HG03103 (cell line): Measurements from ENCODE around the gene NGLY1.

Source experiments
- ATAC-seq: cut with Tn5 transposase; IDR thresholded peaks from one replicate; pipeline ENCODE4 v1.9.1; 2021; ENCODE audit warnings: low read depth; ENCODE audit not compliant: unreplicated experiment

Gene NGLY1

DNA sequence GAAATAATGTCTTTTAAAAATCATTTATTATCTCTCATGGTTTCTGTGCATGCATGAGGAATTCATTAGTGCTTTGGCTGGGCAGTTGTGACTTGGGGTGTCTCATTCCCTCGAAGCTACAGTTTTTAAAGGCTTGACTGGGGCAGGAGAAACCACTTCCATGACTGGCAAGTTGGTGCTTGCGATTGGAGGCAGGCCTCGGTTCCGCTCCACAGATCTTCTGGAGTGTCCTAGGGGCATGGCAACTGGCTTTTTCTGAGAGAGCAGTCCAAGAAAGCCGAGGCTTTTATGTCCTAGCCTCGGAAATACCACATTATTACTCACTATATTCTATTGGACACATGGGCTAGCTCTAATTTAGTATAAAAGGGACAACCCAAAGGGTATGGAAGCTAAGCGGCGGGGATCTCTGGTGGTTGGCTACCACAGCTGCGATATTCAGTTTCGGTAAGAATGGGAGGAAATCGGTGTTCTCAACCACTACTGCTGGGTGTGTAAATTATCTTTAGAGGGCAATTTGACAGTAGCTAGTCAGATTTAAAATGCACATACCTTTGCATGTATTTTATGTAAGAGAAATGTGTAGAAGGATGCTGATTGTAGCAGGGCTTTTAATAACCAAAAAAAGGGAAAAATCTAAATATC lies 69.8 kb downstream of the NGLY1 start:
- ATAC-seq, result no peak

DNA sequence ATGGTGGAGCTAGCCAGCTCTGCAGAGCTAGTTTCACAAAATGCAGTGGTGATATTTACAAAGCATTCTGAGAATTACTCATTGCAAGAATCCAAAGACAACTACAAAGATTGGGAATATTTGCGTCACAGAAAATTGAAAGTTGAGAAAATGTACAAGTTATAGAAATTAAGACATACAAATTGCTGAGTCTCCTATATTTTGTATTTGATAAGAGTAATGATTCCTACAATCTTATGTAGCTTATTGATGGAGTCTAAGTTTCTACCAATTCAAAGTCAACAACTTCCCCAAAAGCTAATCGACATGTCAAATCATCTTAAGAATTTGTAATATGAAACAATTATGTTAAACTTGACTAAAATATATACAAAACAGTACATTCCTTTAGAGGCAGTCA lies 72.2 kb downstream of the NGLY1 start:
- ATAC-seq, result no peak

DNA sequence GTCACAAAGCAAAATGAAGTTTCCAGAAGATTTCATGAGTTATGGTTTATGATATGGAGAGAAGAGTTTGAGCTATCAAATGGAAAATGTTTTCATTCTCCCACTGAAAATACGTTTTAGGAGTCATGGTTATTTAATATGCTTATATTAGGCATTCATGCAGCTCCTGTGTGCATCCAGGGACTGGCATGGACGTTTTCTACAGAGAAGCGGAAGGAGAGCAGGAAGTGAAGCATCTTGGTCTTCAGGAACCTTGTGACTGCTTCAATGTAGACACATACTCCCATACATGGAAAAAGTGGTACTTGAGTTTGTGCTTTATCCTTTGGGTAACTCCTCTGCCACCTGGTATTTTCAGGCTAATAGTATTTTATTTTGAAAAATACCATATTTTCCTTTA lies 75.2 kb downstream of the NGLY1 start:
- ATAC-seq, result no peak

DNA sequence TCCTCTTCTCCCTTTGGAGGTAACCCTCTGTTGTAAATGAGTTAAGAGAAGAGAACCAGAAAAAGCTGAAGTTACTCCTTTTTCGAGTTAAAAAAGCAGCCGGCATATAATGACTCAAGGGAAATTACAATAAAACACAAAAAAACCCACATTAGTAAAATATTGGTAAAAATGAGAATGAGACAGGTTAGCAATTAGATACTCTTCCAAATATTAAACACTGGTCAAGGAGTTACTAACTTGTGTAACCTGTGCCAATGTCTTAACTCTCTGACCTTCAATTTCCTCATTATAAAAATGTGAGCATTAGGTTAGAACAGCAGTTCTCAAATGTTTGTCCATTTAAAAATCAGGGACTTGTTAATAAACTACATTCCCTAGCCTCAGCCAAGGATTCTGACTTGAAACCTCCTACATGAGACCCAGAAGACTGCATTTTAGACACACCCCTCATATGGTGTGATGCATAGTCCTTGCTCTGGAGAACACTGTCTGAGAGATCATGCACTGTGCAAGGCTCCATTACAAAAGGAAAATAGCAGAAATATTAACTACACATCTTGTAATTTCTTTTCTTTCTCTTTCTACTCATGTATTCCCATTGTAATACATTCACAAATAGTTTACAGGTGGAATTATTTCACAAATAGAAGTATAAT lies 75.8 kb downstream of the NGLY1 start:
- ATAC-seq, result no peak

DNA sequence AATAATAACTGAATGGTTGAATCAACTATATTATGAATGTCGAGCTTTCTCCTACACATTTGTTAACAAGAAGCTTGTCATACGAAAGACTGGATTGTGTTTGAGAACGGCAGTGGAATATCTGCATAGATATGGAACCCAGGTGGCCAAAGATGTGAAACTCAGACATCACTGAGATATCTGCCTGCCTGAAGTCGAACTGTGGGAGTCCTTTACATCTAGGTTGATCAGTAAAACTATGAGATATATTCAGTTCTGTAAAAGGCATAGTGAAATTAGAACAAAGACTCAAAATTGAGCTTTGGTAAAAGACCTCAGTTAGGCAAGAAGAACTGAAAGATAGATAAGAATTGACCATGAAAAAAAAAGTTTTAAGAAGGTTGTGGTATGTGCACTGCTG lies 77.0 kb downstream of the NGLY1 start:
- no peak for ATAC-seq

DNA sequence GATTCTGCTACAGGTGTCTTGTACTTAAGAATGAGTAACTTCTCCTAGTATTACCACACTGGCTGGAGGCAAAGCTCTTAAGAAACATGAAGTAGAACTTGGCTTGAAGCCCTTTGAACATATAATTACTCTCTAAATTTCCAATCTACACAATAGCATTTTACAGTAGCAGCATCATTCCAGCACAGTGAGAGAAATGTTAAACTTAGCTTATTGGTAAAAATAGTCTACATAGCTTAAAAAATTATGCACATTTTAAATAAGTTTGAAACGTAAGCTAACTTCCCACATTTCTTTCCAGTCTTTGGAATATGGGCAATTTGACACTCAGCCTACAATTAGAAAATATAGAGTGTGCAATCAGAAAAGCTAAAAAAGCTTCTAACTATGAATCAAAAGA lies 85.7 kb downstream of the NGLY1 start:
- no peak for ATAC-seq

DNA sequence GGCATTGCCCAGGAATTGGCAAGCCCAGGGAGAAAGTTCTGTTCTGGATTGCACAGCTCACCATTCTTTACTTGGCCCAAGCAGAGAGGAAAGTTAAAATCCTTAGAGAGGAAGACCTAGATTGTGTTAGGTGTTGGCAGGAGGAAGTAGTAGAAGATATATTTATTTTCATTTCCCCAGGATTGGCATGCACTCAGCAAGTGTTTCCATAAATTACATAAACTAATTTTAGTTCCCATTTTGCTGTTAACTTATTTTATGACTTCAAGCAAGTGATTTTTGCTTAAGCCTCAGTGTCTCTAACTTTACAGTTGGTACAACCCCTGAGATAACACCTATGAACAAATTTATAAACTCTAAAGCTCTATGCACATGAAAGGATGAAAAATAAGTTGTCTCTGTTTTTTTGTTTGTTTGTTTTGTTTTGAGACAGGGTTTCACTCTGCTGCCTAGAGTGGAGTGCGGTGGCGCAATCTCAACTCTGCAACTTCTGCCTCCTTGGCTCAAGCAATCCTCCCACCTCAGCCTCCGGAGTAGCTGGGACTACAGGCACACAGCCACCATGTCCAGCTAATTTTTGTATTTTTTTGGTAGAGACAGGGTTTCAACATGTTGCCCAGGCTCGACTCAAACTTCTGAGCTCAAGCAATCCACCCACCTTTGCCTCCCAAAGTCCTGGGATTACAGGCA lies 87.4 kb downstream of the NGLY1 start:
- ATAC-seq, result no peak

DNA sequence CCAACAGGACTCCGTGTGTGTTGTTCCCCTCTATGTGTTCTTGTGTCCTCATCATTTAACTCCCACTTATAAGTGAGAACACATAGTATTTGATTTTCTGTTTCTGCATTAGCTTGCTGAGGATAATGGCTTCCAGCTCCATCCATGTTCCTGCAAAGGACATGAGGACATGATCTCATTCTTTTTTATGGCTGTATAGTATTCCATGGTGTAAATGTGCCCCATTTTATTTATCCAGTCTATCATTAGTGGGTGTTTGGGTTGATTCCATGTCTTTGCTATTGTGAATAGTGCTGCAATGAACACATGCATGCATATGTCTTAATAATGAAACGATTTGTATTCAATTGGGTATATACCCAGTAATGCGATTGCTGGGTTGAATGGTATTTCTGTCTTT lies 90.0 kb downstream of the NGLY1 start:
- ATAC-seq, result no peak

DNA sequence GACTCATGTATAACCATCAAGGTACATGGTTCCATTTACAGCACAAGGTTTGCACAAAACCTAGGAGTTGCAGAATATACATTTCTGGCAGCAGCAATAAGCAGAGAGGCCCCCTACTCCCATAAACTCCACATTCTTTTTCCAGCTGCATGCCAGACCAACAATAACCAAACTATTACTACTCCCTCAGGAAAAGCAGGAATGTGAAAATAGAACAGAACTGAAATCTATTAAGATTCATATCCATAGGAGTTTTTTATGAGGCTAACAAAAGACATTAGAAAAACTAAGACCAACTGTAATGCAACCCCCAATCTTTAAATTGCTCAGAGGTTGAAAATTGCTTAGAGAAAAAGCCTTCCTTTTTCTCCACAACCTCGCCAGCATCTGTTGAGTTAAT lies 90.9 kb downstream of the NGLY1 start:
- ATAC-seq, result no peak

DNA sequence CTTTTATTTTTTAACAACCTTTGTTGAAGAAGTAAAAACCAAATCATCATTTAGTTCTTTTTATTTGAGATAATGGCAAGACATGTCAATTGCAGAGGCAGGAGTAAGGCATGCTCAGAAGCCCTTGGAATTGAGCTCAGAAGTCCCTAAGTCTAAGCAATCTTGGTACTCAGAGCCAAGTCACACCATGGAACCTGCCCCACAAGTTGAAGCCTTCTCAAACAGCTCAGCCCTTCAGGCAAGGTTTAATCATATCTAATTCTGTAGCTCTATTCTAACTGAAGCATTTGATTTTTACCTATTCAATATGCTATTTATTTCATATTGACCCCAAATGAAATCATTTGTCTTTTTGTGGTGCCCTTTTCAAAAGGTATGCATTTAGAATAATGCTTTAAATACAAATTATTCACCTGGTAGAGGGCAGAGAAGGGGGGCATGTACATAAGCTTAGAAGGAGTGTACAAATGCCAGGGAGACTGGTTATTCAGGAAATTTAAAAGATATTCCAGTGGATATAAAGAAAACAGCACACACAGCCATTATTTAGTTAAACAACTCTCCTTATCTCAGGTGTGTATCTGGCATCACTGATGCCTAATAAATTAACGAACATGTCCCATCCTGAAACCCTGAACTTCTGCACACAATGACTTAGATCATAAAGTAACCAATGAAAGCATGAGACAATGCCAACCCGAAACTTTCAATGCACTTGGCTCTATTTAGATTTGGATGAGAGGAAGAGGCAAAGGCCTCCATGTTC lies 92.3 kb downstream of the NGLY1 start:
- no peak for ATAC-seq

DNA sequence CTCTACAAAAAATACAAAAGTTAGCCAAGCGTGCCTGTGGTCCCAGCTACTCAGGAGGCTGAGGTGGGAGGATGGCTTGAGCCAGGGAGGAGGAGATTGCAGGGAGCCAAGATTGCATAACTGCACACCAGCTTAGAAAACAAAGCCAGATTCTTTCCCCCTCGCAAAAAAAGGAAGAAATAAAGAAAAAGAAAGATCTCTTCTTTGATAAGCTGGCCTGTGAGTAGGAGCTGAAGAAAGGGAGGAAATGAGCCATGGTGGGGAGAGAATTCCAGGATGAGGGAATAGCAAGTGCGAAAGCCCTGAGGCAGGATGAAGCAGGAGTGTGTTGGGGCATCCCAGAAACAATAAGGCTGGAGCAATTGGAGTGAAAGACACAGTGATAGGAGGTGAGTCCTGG lies 94.0 kb downstream of the NGLY1 start:
- ATAC-seq, result no peak

DNA sequence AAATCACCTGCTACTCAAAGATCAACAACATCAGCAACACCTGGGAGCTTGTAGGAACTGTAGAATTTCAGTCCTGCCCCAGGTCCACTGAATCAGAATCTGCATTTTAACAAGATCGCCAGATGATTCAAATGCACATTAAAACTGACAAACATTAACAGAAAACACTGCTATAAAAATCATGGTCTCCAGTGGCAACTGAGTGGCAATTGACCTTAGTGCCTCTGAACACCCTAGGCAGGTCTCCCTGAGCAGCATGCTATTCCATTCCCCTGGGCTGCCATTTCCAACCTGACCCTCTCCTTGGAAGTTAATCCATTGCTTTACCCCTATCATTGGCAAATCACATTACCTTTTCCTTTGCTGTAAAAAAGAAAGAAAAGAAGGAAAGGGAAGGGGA lies 95.5 kb downstream of the NGLY1 start:
- ATAC-seq, result no peak

DNA sequence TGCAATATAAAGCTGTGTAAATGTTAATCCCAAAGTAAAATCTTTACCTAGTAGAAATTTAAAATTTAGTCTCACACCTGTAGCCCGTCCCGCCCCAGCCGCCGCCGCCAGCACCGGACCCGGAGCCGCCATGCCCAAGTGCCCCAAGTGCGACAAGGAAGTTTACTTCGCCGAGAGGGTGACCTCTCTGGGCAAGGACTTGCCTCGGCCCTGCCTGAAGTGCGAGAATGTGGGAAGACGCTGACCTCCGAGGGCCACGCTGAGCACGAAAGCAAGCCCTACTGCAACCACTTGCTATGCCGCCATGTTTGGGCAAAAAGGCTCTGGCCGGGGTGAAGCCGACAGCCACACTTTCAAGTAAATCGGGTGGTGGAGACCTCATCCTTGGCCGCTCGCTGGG lies 96.5 kb downstream of the NGLY1 start:
- ATAC-seq, result no peak

DNA sequence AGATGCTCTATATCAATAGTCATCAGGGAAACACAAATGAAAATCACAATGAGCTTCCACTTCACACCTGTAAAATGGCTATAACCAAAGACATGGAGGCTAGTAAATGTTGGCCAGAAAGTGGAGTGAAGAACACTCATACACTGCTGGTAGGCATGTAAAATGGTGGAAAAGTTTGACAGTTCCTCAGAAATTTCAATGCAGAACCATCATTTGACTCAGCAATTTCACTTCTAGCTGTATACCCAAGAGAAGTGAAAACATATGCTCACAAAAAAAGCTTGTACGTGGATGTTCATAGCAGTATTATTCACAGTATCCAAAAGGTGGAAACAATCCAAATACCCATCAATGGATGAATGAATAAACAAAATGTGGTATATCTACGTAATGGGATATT lies 99.4 kb downstream of the NGLY1 start:
- ATAC-seq, result no peak

DNA sequence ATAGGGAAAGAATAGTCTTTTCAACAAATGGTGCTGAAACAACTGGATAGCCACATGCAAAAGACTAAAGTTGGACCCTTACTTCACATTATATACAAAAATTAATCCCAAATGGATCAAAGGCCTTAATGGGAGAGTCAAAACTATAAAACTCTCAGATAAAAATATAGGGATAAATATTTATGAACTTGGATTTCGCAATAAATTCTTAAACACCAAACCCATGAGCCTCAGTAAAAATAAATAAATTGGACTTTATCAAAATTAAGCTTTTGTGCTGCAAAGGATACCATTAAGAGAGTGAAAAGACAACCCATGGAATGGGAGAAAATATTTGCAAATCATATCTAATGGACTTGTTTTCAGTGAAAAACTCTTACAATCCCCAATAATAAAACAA lies 99.8 kb downstream of the NGLY1 start:
- ATAC-seq, result no peak

DNA sequence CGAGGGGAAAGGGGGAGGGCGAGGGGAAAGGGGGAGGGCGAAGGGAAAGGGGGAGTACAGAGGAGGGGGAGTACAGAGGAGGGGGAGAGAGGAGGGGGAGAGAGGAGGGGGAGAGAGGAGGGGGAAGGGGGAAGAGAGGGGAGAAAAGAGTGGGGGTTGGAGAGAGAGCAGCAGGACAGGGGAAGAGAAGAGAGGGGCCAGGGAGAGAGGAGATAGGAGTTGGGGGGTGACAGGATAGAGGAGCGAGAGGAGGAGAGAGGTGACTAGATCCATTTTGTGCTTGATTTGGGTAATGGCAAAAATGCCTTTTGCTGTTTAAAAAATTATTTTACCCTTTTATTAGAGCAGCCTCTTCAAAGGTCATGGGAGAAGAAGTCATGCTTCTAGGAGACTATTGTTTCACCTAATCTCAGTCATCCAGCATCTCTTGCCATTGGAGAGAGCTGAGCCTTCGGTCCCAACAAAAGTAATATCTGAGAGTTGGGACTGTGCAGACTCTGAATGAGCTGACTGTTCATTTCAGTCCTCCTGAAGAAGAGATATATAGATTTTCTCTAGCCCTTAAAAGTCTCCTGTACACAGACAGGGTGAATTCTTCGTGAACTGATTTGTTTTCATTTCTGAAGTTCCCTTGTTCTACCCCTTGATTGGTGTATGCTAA lies 103.5 kb downstream of the NGLY1 start:
- no peak for ATAC-seq

DNA sequence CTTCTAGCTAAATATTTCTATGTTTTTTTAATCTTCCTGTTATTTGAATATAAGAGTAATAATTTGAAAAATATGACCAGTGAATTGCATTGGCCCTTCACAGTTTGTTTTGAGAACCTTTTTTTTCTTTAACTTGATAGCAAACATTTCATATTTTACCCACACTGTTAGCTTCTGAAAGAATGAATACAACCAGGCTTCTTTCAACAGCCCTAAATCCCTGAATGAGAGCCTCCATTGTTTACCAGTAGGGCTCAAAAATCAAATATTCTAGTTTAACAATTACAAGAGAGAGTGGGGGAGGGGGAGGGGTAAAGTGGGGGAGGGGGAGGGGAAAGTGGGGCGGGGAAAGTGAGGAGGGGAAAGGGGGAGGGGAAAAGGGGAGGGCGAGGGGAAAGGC lies 104.1 kb downstream of the NGLY1 start:
- ATAC-seq, result no peak

DNA sequence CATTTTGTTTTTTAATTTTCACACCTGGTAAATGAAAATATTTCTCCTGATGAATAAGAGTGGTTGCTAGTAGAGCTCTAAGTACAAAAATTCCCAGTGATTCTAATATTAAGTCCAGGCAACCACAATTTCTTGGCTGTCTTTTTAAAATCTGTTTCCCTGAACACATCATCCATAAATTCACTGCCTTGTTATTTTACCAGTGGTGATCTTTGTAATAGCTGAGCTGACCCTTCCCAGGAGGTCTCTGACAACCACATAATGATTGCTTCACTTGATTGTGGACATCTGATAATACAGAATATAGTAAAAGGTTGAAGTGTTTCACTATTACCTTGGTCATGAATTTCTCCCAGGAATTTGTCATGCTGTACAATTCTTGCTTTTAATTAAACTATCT lies 104.7 kb downstream of the NGLY1 start:
- no peak for ATAC-seq

DNA sequence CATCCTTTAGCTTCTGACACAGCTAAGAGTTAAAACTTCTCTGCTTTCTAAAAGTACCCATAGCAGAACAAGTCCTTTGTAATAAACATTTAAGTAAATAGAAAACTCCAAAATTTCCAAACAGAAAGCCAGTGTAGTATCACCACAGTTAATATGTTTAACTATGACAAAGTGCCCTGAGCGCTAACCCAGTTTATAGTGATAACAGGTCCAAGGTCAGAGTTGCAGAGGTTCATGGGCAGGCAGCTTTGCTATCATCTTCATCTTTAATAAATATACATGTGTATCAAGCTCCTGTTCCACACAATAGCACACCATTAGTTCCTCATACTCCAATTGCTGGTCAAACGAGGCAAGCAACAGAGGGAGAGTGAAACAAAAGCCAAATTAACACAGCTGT lies 106.1 kb downstream of the NGLY1 start:
- ATAC-seq, result no peak

DNA sequence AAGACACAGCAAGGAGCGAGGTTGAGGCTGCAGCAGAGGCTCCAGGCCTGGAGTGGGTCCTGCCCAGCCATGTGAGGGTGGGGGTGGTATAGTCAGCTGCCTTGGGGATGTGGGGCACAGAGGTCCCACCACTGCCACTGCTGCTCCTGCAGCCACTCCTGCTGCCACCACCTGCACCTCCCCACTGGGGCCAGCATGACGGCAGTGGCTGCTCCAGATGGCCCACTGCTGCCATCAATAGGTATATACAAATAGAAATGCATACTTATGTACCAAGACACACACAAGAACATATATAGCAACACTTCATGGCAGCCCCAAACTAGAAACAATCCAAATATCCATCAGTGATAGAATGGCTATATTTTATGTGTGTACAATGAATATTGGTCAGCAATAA lies 108.6 kb downstream of the NGLY1 start:
- ATAC-seq, result no peak

DNA sequence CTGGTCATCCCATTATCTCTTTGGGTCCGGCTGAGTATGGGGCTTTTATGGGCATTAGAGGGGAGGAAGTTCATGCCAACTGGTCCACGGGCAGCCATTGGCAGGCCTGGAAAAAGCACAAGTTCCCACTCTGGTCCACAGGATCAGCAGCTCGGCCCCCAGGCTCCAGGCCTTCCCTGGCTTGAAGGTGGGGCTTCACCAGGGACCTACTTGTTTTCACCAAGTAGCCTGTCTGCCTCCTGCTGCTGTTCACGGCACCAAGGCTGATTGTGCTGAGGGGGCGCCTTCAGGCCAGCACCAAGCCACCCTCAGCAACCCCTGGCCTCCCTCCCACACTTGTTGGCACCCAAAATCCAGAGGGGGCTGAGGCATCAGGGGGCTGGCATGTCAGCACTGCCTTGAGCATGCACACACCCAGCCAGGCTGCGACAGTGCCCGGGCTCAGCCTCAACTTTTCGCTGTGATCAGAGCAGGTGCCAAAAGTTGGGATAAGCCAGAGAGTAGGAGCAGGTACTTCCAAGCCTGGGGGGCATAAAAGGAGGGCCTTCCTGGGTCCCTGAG lies 109.4 kb downstream of the NGLY1 start:
- ATAC-seq, result no peak
